CD4-positive, alpha-beta T cell (primary cell): Measurements from ENCODE around the gene ITGA11. TPM values are rescaled to one million over a fixed set of nuclear protein-coding genes. Genes with fewer than 3 reads are reported as not detected.

Experiments used
- ATAC-seq: fragments of 200-7000 bp; cut with Tn5 transposase; one replicate; pipeline ENCODE4 v1.10.0; 2022; ENCODE audit warnings: mild to moderate bottlenecking; ENCODE audit not compliant: poor library complexity
- CTCF ChIA-PET: fragments of 350-600 bp; sonication (Branson Sonifier 250); formaldehyde crosslinking; loops from one replicate; lab custom pipeline; 2021; ENCODE audit warnings: antibody characterized with exemption, inconsistent platforms; lab: Charles Lee
- POLR2A ChIA-PET: fragments of 350-600 bp; sonication (Branson Sonifier 250); formaldehyde crosslinking; loops from one replicate; lab custom pipeline; 2021; ENCODE audit warnings: antibody characterized with exemption, inconsistent platforms; lab: Charles Lee
- DNase-seq, 14 experiments: peaks; one replicate each; pipeline ENCODE4 v3.0.0-alpha.2; 2013 to 2020; ENCODE audit warnings: mixed read lengths in 2 of 14
- H3K27ac ChIP-seq, 2 donors: one replicate each; pipeline versions ENCODE4 v1.5.1 to v1.7.0; 2013; ENCODE audit warnings: low read length in 2 of 2, low read depth in 1 of 2, mild to moderate bottlenecking in 1 of 2
- H3K27me3 ChIP-seq, 2 experiments: 1 replicate in 1 of 2; 2 replicates in 1 of 2; pipeline versions ENCODE4 v1.6.1 to v1.7.0; 2013; ENCODE audit warnings: low read length in 2 of 2, control low read depth in 1 of 2, mild to moderate bottlenecking in 1 of 2, moderate library complexity in 1 of 2; ENCODE audit not compliant: insufficient read depth in 2 of 2, control insufficient read depth in 1 of 2
- H3K36me3 ChIP-seq: one replicate; pipeline ENCODE4 v1.6.1; 2013; ENCODE audit warnings: low read length, control low read depth; ENCODE audit not compliant: insufficient read depth
- H3K4me1 ChIP-seq: one replicate; pipeline ENCODE4 v1.6.1; 2013; ENCODE audit warnings: low read length, control low read depth; ENCODE audit not compliant: insufficient read depth
- H3K4me3 ChIP-seq: one replicate; pipeline ENCODE4 v1.5.1; 2013; ENCODE audit warnings: mild to moderate bottlenecking, low read length, moderate library complexity
- H3K9me3 ChIP-seq, 2 experiments: 1 replicate in 1 of 2; 2 replicates in 1 of 2; pipeline versions ENCODE4 v1.6.1 to v1.7.0; 2013; ENCODE audit warnings: low read length in 2 of 2, mild to moderate bottlenecking in 2 of 2, control low read depth in 1 of 2, moderate library complexity in 1 of 2; ENCODE audit not compliant: control insufficient read depth in 1 of 2, insufficient read depth in 1 of 2
- H3K27ac Mint-ChIP-seq: one replicate; pipeline ENCODE4 v1.8.0; 2020; ENCODE audit warnings: mixed read lengths
- H3K27me3 Mint-ChIP-seq: one replicate; pipeline ENCODE4 v1.8.0; 2021; ENCODE audit warnings: mixed read lengths
- H3K36me3 Mint-ChIP-seq: one replicate; pipeline ENCODE4 v1.8.0; 2021; ENCODE audit warnings: low read depth, mixed read lengths
- H3K4me1 Mint-ChIP-seq: one replicate; pipeline ENCODE4 v1.8.0; 2021; ENCODE audit warnings: low read depth, mixed read lengths
- H3K4me3 Mint-ChIP-seq: one replicate; pipeline ENCODE4 v1.8.0; 2020; ENCODE audit warnings: mild to moderate bottlenecking, mixed read lengths
- H3K9me3 Mint-ChIP-seq: one replicate; pipeline ENCODE4 v1.8.0; 2020; ENCODE audit warnings: mixed read lengths
- intact Hi-C, 2 experiments: fragments of 100-400 bp; cut with DNase I in 1 of 2; cut with micrococcal nuclease in 1 of 2; formaldehyde crosslinking; loops; one replicate each; pipeline versions ENCODE4 v1.15.1 to v1.9.0; 2023 to 2025; cut with DNase I, micrococcal nuclease
- total RNA-seq, 174 experiments: library from RNA in 2 of 174; stranded (reverse) in 2 of 174; gene quantifications; one replicate each; pipeline ENCODE4 v1.2.3 and lab custom pipeline; 2021 to 2026
- TF ChIP-seq, protein P1 (sequence below): fragments of 200-600 bp; IDR thresholded peaks from one replicate; pipeline ENCODE4 v1.8.0; 2022; ENCODE audit warnings: antibody characterized with exemption, mild to moderate bottlenecking

ITGA11 gene
- total RNA-seq, 2 experiments from 2014 or later = 0.08 to 0.20 TPM

DNA sequence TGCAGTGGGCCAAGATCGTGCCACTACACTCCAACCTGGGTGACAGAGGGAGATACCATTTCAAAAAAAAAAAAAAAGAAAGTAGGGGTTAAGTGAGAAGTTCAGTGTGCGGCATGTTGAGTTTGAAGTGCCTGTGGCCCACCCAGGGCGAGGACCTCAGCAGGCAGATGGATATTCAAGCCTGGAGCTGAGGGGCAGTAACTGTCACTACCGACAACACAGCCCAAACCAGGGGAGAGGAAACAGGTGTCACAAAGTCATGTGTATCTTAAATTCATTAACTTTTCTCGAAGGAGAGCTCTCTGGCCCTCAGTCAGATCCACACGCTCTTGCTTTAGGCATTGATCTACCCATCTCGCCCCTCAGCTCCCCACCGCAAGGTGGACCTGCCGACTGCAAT is 109.2 kb downstream of the ITGA11 start:
- Histone ChIP-seq H3K27ac (no peak overlapping the region), H3K4me1 (peaks cover 11% of the 10 kb centered on the region), H3K9me3 (no peaks in the 10 kb centered on the region), H3K4me3 (no peak overlapping the region), H3K27me3 (no peaks in the 10 kb centered on the region), H3K36me3 (no peaks in the 10 kb centered on the region)
- Mint-ChIP-seq H3K4me1 (peaks cover 34% of the 10 kb centered on the region), H3K36me3 (no peaks in the 10 kb centered on the region), H3K4me3 (no peak overlapping the region), H3K9me3 (no peaks in the 10 kb centered on the region), H3K27ac (no peak overlapping the region), H3K27me3 (no peaks in the 10 kb centered on the region)
- no peak for DNase-seq
- intact Hi-C loops = loop anchor here in 1 of 2 experiments (2.0 to 5.0 kb wide), 2 partner anchors 14 to 1120 kb away; no protein-coding TSS in a partner anchor
- TF ChIP-seq, protein P1, sequence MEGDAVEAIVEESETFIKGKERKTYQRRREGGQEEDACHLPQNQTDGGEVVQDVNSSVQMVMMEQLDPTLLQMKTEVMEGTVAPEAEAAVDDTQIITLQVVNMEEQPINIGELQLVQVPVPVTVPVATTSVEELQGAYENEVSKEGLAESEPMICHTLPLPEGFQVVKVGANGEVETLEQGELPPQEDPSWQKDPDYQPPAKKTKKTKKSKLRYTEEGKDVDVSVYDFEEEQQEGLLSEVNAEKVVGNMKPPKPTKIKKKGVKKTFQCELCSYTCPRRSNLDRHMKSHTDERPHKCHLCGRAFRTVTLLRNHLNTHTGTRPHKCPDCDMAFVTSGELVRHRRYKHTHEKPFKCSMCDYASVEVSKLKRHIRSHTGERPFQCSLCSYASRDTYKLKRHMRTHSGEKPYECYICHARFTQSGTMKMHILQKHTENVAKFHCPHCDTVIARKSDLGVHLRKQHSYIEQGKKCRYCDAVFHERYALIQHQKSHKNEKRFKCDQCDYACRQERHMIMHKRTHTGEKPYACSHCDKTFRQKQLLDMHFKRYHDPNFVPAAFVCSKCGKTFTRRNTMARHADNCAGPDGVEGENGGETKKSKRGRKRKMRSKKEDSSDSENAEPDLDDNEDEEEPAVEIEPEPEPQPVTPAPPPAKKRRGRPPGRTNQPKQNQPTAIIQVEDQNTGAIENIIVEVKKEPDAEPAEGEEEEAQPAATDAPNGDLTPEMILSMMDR = no peak
- no peak for ATAC-seq
- POLR2A ChIA-PET = interaction anchor here (0.6 kb wide), 1 partner anchor 27 kb away, joined by 6 read pairs; no protein-coding TSS in a partner anchor
- CTCF ChIA-PET = interaction anchor here (1.8 kb wide), 1 partner anchor 16 kb away, joined by 5 read pairs; no protein-coding TSS in a partner anchor

GRCh38 chr15:68321229-68321628 is 110.7 kb downstream of the ITGA11 start:
- Histone ChIP-seq H3K9me3 (no peaks in the 10 kb centered on the region), H3K27me3 (no peaks in the 10 kb centered on the region), H3K27ac (no peak overlapping the region), H3K4me3 (no peak overlapping the region), H3K4me1 (no peaks in the 10 kb centered on the region), H3K36me3 (no peaks in the 10 kb centered on the region)
- Mint-ChIP-seq H3K4me1 (peaks cover 23% of the 10 kb centered on the region), H3K27ac (no peak overlapping the region), H3K36me3 (no peaks in the 10 kb centered on the region), H3K27me3 (no peaks in the 10 kb centered on the region), H3K9me3 (no peaks in the 10 kb centered on the region), H3K4me3 (no peak overlapping the region)
- ChIA-PET CTCF (no interaction called here), POLR2A (interaction anchor here (0.8 kb wide), 1 partner anchor 31 kb away, joined by 3 read pairs; no protein-coding TSS in a partner anchor)
- ATAC-seq (no peak), DNase-seq (no peak)
- intact Hi-C loops = loop anchor here in 1 of 2 experiments (5.0 kb wide), 1 partner anchor 1119 kb away; no protein-coding TSS in a partner anchor
- TF ChIP-seq, protein P1 = no peak

GRCh38 chr15:68319997-68320396 is 112.0 kb downstream of the ITGA11 start:
- ChIA-PET POLR2A (no interaction called here), CTCF (no interaction called here)
- H3K9me3 Mint-ChIP-seq = no peaks in the 10 kb centered on the region
- TF ChIP-seq, protein P1 = no peak
- ATAC-seq = no peak
- H3K27ac ChIP-seq = no peak overlapping the region
- no peaks in the 10 kb centered on the region for H3K36me3 ChIP-seq
- H3K27ac Mint-ChIP-seq = no peak overlapping the region
- H3K36me3 Mint-ChIP-seq = no peaks in the 10 kb centered on the region
- H3K27me3 ChIP-seq = no peaks in the 10 kb centered on the region
- H3K9me3 ChIP-seq = no peaks in the 10 kb centered on the region
- intact Hi-C loops = loop anchor here in 1 of 2 experiments (5.0 kb wide), 1 partner anchor 1118 kb away; no protein-coding TSS in a partner anchor
- H3K4me1 ChIP-seq = no peaks in the 10 kb centered on the region
- peaks cover 19% of the 10 kb centered on the region for H3K4me1 Mint-ChIP-seq
- no peaks in the 10 kb centered on the region for H3K27me3 Mint-ChIP-seq
- no peak overlapping the region for H3K4me3 ChIP-seq
- DNase-seq = no peak
- H3K4me3 Mint-ChIP-seq = no peak overlapping the region
